IPS-NIHi7 (cell line): ENCODE measurements around the gene DSC3.

Source experiments
- DNase-seq: peaks from one replicate; pipeline ENCODE4 v3.0.0; 2012; ENCODE audit warnings: mixed read lengths; ENCODE audit errors: extremely low spot score

Gene DSC3

DNA sequence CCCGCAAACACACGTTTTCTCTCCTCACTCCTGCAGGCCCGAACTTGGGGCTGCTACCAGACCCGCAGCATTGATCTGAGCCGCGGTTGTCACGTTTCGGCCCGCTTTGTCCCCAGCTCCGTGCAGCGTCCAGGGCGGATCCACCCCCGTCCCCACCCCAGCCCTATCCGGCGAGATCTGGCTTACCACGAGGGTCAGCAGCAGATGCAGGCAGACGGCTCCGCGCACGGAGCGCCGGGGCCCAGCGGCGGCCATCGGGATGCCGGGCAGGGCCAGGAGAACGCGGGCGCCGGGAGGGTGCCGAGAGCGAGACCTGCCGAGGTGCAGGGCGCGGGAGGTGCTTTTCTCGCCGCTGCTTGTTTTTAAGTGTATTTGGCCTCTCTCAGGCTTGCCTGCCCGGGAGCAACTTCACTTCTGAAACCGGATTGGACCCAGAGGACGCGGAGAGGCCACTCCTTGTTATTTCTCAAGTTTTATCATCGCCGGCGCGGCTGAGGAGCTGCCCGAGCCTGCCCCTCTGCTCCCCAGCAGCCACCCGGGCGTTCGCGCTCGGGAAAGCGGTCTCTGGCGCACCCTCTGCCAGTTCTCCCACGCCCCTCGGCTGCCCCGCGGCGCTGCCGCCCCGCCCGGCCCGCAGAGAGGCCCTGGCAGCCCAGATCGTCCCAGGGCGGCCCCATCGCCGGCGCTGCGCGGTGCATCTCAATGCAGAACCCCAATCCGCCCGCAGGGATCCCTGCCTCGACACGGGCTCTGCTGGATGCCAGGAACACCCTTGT is at the start of gene DSC3:
TSS of gene DSC3 (minus strand) at position 337 of the 776 bp plus-strand sequence. CDS start at position 255, 82 bp downstream.
- DNase-seq, result peak; percentile 58

DNA sequence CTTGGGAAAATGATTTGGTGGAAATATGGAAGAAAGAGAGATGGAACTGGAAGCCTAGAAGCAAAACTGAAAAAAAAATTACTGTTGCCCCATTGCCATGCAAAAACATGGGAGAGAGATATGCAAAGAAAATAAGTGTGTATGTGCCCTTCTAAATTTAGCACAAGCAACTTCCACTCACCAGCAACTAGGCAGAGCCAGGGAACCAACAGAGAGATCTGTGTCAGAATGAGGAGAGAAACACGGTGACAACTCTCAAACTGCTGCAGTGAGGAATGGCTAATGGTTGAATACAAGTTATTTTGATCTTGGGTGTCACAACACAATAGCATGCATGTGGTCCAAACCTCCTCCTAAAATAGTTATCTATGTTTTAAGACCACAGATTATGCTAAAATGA is 48.8 kb upstream of the DSC3 start:
- DNase-seq, result no peak

- no peak for DNase-seq
These were observed 46.0 kb upstream of the DSC3 start for GRCh38 chr18:31088532-31088931.

DNA sequence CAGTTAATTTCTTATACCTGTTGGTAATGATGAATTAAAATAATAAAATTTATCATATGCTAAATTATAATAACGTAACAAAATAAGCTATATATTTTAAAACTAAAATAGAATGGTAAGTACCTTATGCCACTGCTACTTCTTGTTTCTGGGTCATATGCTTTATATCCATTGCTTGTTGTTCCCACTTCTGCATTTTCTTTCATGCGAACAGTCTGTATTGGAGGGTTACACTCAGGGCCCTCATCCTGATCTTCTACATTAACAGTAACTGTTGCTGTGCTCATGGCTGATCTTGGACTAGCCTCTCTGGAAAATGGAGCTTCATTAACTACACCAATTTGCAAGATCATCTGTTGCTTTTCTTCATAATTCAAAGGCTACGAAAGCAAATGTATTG is 37.4 kb upstream of the DSC3 start:
- no peak for DNase-seq

DNA sequence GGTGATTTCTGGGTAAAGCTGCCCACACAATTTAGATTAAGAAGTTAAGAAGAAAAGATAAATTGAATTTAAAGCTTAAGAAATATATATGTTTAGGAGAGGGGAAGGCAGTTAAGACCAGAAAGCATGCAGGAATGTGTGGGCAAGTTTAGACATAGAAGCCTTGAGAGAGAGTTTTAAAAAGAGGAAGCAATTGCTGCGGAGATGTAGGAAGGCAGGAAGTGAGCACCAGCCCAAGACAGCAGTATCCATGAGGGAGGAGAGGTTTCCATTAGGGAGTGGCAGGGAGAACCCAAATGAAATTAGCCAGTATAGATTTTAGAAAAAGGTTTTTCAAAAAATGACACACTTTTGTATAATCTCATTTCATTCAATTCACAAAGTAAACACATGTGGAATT is 35.3 kb upstream of the DSC3 start:
- DNase-seq, result no peak

GRCh38 chr18:31072175-31072574 is 29.6 kb upstream of the DSC3 start:
- no peak for DNase-seq

DNA sequence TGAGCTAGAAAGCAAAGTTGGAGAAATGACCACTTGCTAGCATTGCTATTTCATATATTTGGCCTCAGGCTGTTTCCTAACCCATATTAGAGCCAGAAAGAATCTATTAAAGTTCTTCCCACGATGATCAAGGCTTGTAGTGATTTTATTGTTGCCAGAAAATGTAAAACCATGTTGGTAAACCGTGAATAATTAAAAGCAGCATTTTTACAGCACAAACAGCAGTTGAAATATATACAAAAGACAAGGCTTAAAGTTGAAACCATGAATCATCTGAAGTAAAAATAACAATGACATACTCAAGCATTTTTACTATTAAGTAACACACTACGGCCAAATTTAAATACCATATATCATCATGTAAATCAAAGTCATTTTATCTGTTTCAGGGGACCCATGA is 27.7 kb upstream of the DSC3 start:
- no peak for DNase-seq

GRCh38 chr18:31066266-31066665 is 23.7 kb upstream of the DSC3 start:
- DNase-seq, result no peak

- no peak for DNase-seq
These were observed 22.7 kb upstream of the DSC3 start for GRCh38 chr18:31065036-31065773.

DNA sequence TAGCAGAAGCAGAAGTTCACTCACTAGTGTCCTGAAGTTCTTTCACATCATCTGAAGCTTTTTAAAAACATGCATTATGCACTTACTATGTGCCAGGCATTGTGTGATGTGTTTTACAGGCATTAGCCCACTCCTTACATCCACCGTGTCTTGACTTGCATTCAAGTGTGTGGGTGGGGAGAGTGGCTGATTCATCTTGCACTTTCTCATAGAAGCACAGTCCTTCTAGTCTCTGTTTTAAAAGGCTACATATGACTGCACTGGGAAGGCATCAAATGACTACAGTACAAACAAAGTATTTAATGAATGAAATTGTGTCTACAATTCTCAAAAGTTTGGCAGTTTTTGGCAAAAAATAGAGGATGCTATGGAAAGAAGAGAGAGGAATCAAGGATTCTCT is 21.6 kb upstream of the DSC3 start:
- DNase-seq, result no peak

DNA sequence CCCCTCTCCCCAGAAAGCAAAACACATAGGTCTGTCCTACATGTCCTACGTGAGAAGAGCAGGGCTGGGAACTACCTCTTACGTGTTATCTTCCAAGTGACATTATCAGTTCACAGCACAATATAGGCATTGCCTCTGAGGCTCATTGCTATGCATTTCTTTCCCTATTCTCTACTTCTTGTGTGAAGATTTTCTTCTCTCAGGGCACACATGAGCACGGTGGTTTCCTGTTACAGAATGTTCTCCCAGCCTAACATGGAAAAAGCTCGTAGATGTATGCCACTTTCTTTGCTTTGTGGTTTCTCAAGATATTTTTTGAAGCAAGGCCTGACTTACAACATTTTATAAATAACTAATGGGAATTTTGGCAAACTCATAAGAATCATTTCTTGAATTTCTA is 19.4 kb upstream of the DSC3 start:
- DNase-seq, result no peak

- no peak for DNase-seq
These were observed 16.4 kb upstream of the DSC3 start for GRCh38 chr18:31058897-31059296.

DNA sequence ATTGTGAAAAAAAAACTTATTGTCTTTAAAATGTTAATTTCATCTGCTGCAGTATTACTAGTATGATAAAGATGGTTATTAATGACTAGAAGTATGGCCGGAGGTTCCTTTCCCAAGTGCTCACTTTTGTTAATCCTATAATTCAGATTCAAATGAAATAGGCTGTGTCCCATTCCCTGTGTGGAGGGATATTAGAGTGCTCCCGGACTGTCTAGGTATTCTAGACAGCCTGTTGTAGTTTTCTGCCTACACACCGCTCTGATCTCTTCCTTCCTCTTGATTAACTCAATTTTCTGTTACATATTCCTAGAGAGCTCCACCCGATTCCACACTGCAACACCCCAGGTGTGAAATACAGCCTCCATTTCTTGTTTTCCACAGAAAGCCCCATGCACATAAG is 15.4 kb upstream of the DSC3 start:
- DNase-seq, result no peak

GRCh38 chr18:31057051-31057450 is 14.5 kb upstream of the DSC3 start:
- DNase-seq, result no peak

GRCh38 chr18:31056296-31056695 is 13.8 kb upstream of the DSC3 start:
- DNase-seq, result no peak

GRCh38 chr18:31050635-31051034 is 8.1 kb upstream of the DSC3 start:
- no peak for DNase-seq

DNA sequence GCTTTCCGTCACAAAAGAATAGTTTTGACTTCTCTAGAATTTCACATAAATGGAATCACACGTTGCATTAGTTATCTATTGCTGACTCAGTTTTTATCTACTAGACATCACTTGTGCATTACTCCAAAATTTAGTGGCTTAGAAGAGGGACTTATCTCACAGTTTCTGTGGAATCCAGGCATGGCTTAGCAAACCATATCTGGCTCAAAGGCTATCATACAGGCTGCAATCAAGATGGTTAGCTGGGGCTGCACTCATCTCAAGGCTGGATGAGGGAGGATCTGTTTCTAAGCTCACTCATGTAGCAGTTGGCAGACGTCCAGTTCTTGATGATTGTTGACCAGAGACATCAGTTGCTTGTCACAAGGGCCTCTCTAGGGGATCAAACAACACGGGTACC is 6.6 kb upstream of the DSC3 start:
- DNase-seq, result no peak

DNA sequence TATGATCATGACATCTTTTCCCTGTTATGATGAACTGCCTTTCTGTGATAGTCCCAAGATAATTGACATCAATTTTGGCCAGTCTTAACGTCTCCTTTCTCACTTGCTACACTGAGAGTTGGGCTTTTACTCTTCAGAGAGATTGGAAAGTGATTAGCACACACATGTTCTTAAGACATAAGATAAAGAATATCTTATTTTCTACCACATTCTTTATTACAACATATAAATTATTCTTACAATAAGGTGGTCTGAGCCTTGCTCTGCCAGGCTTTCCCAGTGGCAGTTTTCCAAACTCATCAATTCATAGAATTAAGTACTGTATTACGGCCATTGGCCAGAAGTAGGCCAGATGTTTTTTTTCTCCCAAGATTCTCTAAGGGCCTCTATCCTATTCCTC is 5.7 kb upstream of the DSC3 start:
- DNase-seq, result no peak

DNA sequence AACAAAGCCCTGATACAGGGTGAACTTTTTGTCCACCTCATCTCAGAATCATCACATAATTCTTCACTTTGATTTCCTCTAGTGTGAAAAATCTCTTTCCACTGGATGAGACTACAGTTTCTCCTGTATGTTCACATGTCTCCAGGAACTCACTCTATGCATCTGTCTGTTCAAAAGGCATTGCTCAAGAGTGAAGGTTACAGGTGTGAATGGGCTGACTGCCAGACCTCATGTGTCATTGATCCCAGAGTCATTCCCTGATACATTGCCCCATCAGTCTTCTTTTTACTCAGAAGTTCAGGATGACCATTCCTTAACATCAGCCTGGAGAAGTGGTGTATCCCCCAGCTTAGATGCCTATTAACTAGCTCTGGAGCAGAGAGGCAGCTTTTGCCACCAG is 4.4 kb upstream of the DSC3 start:
- DNase-seq, result no peak

GRCh38 chr18:31045599-31045998 is 3.1 kb upstream of the DSC3 start:
- DNase-seq, result no peak

- no peak for DNase-seq
These were observed 2.4 kb upstream of the DSC3 start for GRCh38 chr18:31044926-31045325.

DNA sequence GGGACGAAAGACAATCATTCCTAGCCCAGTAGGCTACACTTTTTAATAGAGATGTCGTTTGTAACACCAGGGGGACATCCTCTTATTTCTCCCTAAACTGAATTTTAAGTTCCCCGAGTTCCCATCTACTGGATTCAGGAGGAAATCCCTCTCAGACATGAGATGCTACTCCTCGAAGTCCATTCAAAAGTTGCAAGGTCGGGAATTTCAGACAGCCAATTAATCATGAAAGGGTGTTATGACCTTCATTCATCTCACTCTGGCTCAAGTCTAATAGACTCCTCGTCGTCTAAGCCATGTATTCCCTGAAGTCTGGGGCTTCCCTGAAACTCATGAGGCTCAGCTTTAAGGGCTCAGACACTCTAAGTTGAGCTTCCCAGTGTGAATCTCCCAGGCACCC is 1.2 kb upstream of the DSC3 start:
- no peak for DNase-seq

DNA sequence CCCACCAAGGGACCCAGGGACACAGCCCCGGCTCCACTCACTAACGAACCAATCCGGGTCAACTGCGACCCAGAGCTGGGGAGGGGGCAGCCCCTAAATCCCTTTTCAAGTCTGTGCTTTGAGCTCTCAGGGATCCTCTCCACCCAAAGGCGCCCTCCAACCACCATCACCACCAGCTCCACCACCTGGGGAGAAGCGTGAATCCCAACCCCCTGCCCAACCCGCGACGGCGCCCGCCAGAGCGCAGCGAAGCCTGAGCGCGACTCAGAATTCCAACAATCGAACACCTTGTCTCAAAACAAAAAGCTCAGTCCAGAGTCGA is 497 bp downstream of the DSC3 start:
- peak; percentile 15 for DNase-seq
